Neutrophil (primary cell): ENCODE measurements around the gene PLCL1.

Experiments
- H3K27ac ChIP-seq: fragments of 200-600 bp; sonication (generic); 2 replicates; pipeline ENCODE4 v1.5.1; 2016; ENCODE audit warnings: mild to moderate bottlenecking, moderate library complexity
- H3K27me3 ChIP-seq: fragments of 200-600 bp; sonication (generic); 2 replicates; pipeline ENCODE4 v1.6.0; 2016; ENCODE audit warnings: mild to moderate bottlenecking
- H3K36me3 ChIP-seq: fragments of 200-600 bp; sonication (generic); 2 replicates; pipeline ENCODE4 v1.5.1; 2017
- H3K4me1 ChIP-seq, 2 experiments: fragments of 200-600 bp in 1 of 2; sonication (generic) in 1 of 2; 1 replicate in 1 of 2; 2 replicates in 1 of 2; pipeline versions ENCODE4 v1.5.1 to v1.6.1; 2013 to 2016; ENCODE audit warnings: low read depth in 1 of 2, low read length in 1 of 2, mild to moderate bottlenecking in 1 of 2, moderate library complexity in 1 of 2; ENCODE audit not compliant: control insufficient read depth in 1 of 2, insufficient read depth in 1 of 2
- H3K4me3 ChIP-seq, 2 experiments: fragments of 200-600 bp in 1 of 2; sonication (generic) in 1 of 2; 1 replicate in 1 of 2; 2 replicates in 1 of 2; pipeline ENCODE4 v1.5.1; 2013 to 2016; ENCODE audit warnings: low read depth in 1 of 2, low read length in 1 of 2, mild to moderate bottlenecking in 1 of 2, moderate library complexity in 1 of 2
- H3K9me3 ChIP-seq: fragments of 200-600 bp; sonication (generic); 2 replicates; pipeline ENCODE4 v1.5.1; 2016
- TF ChIP-seq, protein P1 (sequence below): fragments of 200-600 bp; sonication (generic); IDR thresholded peaks from 2 replicates; pipeline ENCODE4 v1.5.1; 2016; ENCODE audit warnings: antibody characterized with exemption

PLCL1 gene

GRCh38 chr2:197885587-197885986 lies 81.2 kb downstream of the PLCL1 start:
- H3K27me3 ChIP-seq, result no peaks in the 10 kb centered on the region
- H3K27ac ChIP-seq, result no peak overlapping the region
- H3K9me3 ChIP-seq, result no peaks in the 10 kb centered on the region
- TF ChIP-seq, protein P1, sequence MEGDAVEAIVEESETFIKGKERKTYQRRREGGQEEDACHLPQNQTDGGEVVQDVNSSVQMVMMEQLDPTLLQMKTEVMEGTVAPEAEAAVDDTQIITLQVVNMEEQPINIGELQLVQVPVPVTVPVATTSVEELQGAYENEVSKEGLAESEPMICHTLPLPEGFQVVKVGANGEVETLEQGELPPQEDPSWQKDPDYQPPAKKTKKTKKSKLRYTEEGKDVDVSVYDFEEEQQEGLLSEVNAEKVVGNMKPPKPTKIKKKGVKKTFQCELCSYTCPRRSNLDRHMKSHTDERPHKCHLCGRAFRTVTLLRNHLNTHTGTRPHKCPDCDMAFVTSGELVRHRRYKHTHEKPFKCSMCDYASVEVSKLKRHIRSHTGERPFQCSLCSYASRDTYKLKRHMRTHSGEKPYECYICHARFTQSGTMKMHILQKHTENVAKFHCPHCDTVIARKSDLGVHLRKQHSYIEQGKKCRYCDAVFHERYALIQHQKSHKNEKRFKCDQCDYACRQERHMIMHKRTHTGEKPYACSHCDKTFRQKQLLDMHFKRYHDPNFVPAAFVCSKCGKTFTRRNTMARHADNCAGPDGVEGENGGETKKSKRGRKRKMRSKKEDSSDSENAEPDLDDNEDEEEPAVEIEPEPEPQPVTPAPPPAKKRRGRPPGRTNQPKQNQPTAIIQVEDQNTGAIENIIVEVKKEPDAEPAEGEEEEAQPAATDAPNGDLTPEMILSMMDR, result no peak
- H3K36me3 ChIP-seq, result no peaks in the 10 kb centered on the region
- H3K4me3 ChIP-seq, result no peak overlapping the region
- H3K4me1 ChIP-seq, result peaks cover 0 to 11% of the 10 kb centered on the region in 2 experiments

DNA sequence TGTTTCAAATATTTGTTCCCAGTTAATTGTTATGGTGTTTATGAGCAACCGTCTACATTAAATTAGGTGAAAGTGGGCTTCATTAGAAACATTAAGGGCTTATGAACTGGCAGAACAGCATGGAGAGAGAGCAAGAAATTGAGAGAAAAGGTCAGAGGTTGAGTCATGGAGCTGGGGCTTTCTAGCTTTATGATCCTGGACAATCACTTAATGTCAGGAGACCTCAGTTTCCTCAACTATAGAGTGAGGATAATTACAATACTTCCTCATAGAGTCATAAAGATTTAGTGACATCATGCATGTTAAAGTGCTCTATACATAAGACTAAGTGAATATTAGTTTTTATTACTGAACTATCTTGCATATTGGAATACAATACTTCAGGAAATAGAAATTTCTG lies 83.9 kb downstream of the PLCL1 start:
- H3K36me3 ChIP-seq, result no peaks in the 10 kb centered on the region
- TF ChIP-seq, protein P1, result no peak
- no peak overlapping the region for H3K27ac ChIP-seq
- H3K27me3 ChIP-seq, result no peaks in the 10 kb centered on the region
- H3K9me3 ChIP-seq, result no peaks in the 10 kb centered on the region
- H3K4me3 ChIP-seq, result no peak overlapping the region
- peaks cover 0 to 11% of the 10 kb centered on the region in 2 experiments for H3K4me1 ChIP-seq

DNA sequence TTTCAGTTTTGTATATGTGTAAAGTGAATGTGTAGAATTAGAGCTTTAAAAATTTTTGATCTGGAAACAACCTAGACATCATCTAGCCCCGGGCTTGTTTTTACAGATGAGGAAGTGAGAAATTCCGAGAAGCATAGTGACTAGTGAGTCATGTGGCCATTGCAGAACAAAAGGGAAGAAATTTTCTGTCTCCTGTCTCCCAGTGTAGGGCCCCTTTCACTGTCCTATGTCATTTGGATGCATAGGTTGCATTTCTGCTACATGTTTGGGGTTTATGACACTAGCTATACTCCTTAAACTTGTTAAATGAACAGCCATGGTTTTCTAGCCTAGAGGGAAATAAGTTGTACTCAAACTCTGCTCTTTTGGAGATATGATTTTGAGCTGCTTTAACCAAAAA lies 84.6 kb downstream of the PLCL1 start:
- peaks cover 0 to 11% of the 10 kb centered on the region in 2 experiments for H3K4me1 ChIP-seq
- no peaks in the 10 kb centered on the region for H3K27me3 ChIP-seq
- no peak overlapping the region for H3K4me3 ChIP-seq
- H3K36me3 ChIP-seq, result no peaks in the 10 kb centered on the region
- no peaks in the 10 kb centered on the region for H3K9me3 ChIP-seq
- TF ChIP-seq, protein P1, result no peak
- H3K27ac ChIP-seq, result peak overlapping the region; percentile 61

DNA sequence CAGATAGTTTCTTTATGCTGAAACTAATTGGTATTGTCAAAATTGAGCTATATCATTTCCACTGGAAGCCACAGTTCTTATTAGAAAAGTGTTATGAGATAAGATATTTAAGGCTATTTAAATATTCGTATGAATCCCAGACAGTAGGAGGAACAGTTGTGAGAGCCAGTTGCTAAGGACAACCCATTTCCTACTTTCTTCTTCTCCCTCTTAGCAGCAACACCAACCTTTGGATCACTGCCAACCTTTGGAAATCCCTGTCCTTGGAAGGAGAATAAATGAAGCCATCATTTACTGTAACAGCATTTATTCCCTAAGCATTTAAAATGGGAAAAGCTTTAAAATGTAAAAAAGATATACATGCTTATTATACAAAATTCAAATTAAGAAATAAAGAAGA lies 85.8 kb downstream of the PLCL1 start:
- H3K4me3 ChIP-seq, result no peak overlapping the region
- no peak overlapping the region for H3K27ac ChIP-seq
- TF ChIP-seq, protein P1, result no peak
- no peaks in the 10 kb centered on the region for H3K27me3 ChIP-seq
- no peaks in the 10 kb centered on the region for H3K36me3 ChIP-seq
- H3K4me1 ChIP-seq, result peaks cover 0 to 11% of the 10 kb centered on the region in 2 experiments
- no peaks in the 10 kb centered on the region for H3K9me3 ChIP-seq

- TF ChIP-seq, protein P1, result no peak
- Histone ChIP-seq H3K4me3 (no peak overlapping the region), H3K27ac (no peak overlapping the region), H3K9me3 (no peaks in the 10 kb centered on the region), H3K4me1 (peaks cover 0 to 11% of the 10 kb centered on the region in 2 experiments), H3K27me3 (no peaks in the 10 kb centered on the region), H3K36me3 (no peaks in the 10 kb centered on the region)
These were observed 87.6 kb downstream of the PLCL1 start for GRCh38 chr2:197891897-197892442.
